A673 (cell line): ENCODE results near the gene FSTL5.
A peak's percentile ranks its signal among the peaks of the same experiment; 100 is the strongest.

Source experiments
- CTCF ChIP-seq: fragments of 300-800, 200-600 bp; sonication (generic); conservative IDR thresholded peaks from 2 replicates; pipeline ENCODE4 v1.5.1; 2017; ENCODE audit warnings: low read depth, mild to moderate bottlenecking, antibody characterized with exemption, low read length, moderate library complexity, mixed read lengths
- EZH2 ChIP-seq: fragments of 200-600 bp; sonication (generic); IDR thresholded peaks from 2 replicates; pipeline ENCODE4 v1.6.1; 2017; ENCODE audit warnings: borderline replicate concordance, low read depth, mild to moderate bottlenecking, mixed read lengths, antibody characterized with exemption, low read length; ENCODE audit not compliant: poor library complexity, severe bottlenecking

- TF ChIP-seq CTCF (peak; percentile 43; the same call in 1 of the 2 replicates), EZH2 (no peak)
Observed at GRCh38 chr4:162131256-162131655, 32.5 kb downstream of the FSTL5 start.
